Trophoblast cell (in vitro differentiated cells and primary cell): ENCODE results near the gene EMID1.

ENCODE experiments used
- DNase-seq, 2 donors: peaks; one replicate each; pipeline ENCODE4 v3.0.0-alpha.2; 2016
- H2AFZ ChIP-seq: 2 replicates; pipeline ENCODE4 v1.6.1; 2013; ENCODE audit warnings: low read length, moderate library complexity, mild to moderate bottlenecking; ENCODE audit not compliant: insufficient read depth, poor library complexity
- H2AK5ac ChIP-seq: 2 replicates; pipeline ENCODE4 v1.6.1; 2013; ENCODE audit warnings: mild to moderate bottlenecking, low read length
- H2BK120ac ChIP-seq: 2 replicates; pipeline ENCODE4 v1.6.1; 2013; ENCODE audit warnings: low read length, mild to moderate bottlenecking, moderate library complexity; ENCODE audit not compliant: insufficient read depth, poor library complexity
- H2BK12ac ChIP-seq: 2 replicates; pipeline ENCODE4 v1.6.1; 2013; ENCODE audit warnings: mild to moderate bottlenecking, low read length, moderate library complexity
- H2BK5ac ChIP-seq: 2 replicates; pipeline ENCODE4 v1.6.1; 2013; ENCODE audit warnings: low read length, low read depth, moderate library complexity, mild to moderate bottlenecking; ENCODE audit not compliant: poor library complexity
- H3K14ac ChIP-seq: 2 replicates; pipeline ENCODE4 v1.6.1; 2013; ENCODE audit warnings: mild to moderate bottlenecking, low read length
- H3K18ac ChIP-seq: 2 replicates; pipeline ENCODE4 v1.6.1; 2013; ENCODE audit warnings: mild to moderate bottlenecking, low read length
- H3K23ac ChIP-seq: 2 replicates; pipeline ENCODE4 v1.6.1; 2013; ENCODE audit warnings: low read length
- H3K27ac ChIP-seq: 2 replicates; pipeline ENCODE4 v1.5.1; 2013; ENCODE audit warnings: low read depth, mild to moderate bottlenecking, inconsistent platforms, low read length, moderate library complexity
- H3K27me3 ChIP-seq: 2 replicates; pipeline ENCODE4 v1.6.1; 2013; ENCODE audit warnings: inconsistent platforms, mild to moderate bottlenecking, low read length, moderate library complexity; ENCODE audit not compliant: insufficient read depth
- H3K36me3 ChIP-seq, 2 experiments: 1 replicate in 1 of 2; 2 replicates in 1 of 2; pipeline ENCODE4 v1.6.1; 2013; ENCODE audit warnings: low read length in 2 of 2, mild to moderate bottlenecking in 2 of 2, moderate library complexity in 1 of 2; ENCODE audit not compliant: insufficient read depth in 2 of 2, control insufficient read depth in 1 of 2
- H3K4ac ChIP-seq: 2 replicates; pipeline ENCODE4 v1.6.1; 2013; ENCODE audit warnings: low read depth, mild to moderate bottlenecking, low read length, moderate library complexity
- H3K4me1 ChIP-seq, 2 experiments: 1 replicate in 1 of 2; 2 replicates in 1 of 2; pipeline ENCODE4 v1.6.1; 2013; ENCODE audit warnings: low read length in 2 of 2, mild to moderate bottlenecking in 2 of 2, moderate library complexity in 1 of 2; ENCODE audit not compliant: insufficient read depth in 2 of 2, control insufficient read depth in 1 of 2
- H3K4me2 ChIP-seq: 2 replicates; pipeline ENCODE4 v1.6.1; 2013; ENCODE audit warnings: inconsistent platforms, mild to moderate bottlenecking, low read length, moderate library complexity
- H3K4me3 ChIP-seq: 2 replicates; pipeline ENCODE4 v1.5.1; 2013; ENCODE audit warnings: mild to moderate bottlenecking, low read depth, low read length, inconsistent platforms
- H3K79me1 ChIP-seq: one replicate; pipeline ENCODE4 v1.6.1; 2013; ENCODE audit warnings: low read length
- H3K79me2 ChIP-seq: 2 replicates; pipeline ENCODE4 v1.6.1; 2013; ENCODE audit warnings: low read length, mild to moderate bottlenecking; ENCODE audit not compliant: control insufficient read depth, insufficient read depth, poor library complexity
- H3K9ac ChIP-seq: 2 replicates; pipeline ENCODE4 v1.6.1; 2013; ENCODE audit warnings: mild to moderate bottlenecking, low read length
- H3K9me3 ChIP-seq: 2 replicates; pipeline ENCODE4 v1.6.1; 2013; ENCODE audit warnings: low read depth, mild to moderate bottlenecking, control low read depth, inconsistent platforms, low read length; ENCODE audit not compliant: insufficient read depth
- H4K12ac ChIP-seq: 2 replicates; pipeline ENCODE4 v1.6.1; 2013; ENCODE audit warnings: low read depth, mild to moderate bottlenecking, low read length, moderate library complexity
- H4K8ac ChIP-seq: 2 replicates; pipeline ENCODE4 v1.6.1; 2013; ENCODE audit warnings: low read depth, mild to moderate bottlenecking, low read length, moderate library complexity
- H4K91ac ChIP-seq: one replicate; pipeline ENCODE4 v1.6.1; 2013; ENCODE audit warnings: low read depth, mild to moderate bottlenecking, low read length, moderate library complexity
- WGBS: extraction: QIAGEN DNeasy Blood & Tissue Kit; methylation state at CpG from one replicate; pipeline ENCODE4 v1.1.7; 2013; ENCODE audit warnings: missing lambda C conversion rate; ENCODE audit not compliant: insufficient read length, insufficient coverage; ENCODE audit errors: extremely low coverage; 5-methylcytosine and 5-hydroxymethylcytosine counted together

The EMID1 gene

DNA sequence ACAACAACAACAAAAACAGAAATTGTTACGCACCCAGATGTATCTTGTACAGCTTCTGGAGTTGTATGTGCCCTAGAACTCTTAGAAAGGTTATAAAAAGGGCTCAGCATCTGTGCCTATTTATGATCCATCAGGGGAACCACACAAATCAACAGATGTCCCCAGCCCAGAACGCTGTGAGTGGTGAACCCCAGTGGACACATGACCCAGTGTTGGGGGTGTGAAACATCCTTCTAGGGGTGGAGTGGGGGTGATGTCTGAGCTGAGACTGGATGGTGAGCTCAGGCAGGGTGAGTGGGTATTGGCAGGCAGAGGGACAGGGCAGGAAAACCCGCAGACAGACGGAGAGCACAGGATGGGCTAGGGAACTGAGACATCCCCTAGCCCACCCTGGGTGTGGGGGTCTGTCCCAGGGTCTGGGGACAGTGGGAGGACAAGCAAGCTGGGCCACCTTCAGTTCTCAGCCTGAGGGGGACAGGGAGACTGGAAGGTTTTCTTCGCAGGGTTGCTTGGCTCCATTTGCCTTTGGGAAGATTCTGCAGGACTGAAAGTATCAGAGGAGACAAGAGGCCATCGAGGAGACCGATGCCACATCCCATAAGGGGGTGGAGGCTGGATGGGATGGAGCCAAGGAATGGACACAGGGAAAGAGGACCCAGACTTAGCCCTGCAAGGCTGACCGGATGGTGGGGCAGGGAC lies 5.8 kb upstream of the EMID1 start:
- H4K12ac ChIP-seq = no peak overlapping the region
- no peak overlapping the region for H3K4ac ChIP-seq
- H3K9me3 ChIP-seq = no peaks in the 10 kb centered on the region
- no peak overlapping the region for H4K91ac ChIP-seq
- WGBS = no CpG with 5 or more reads among the region's 8 CpGs
- no peak overlapping the region for H3K9ac ChIP-seq
- H3K4me2 ChIP-seq = no peak overlapping the region
- H3K79me1 ChIP-seq = no peaks in the 10 kb centered on the region
- H3K4me1 ChIP-seq = peaks cover 0 to 2% of the 10 kb centered on the region in 2 experiments
- no peak overlapping the region for H2BK5ac ChIP-seq
- no peak overlapping the region for H3K23ac ChIP-seq
- H4K8ac ChIP-seq = no peak overlapping the region
- H2AK5ac ChIP-seq = no peak overlapping the region
- H3K4me3 ChIP-seq = no peak overlapping the region
- no peak overlapping the region for H2BK12ac ChIP-seq
- no peak overlapping the region for H3K18ac ChIP-seq
- H3K27me3 ChIP-seq = no peaks in the 10 kb centered on the region
- H2BK120ac ChIP-seq = no peak overlapping the region
- no peak overlapping the region for H3K14ac ChIP-seq
- H3K36me3 ChIP-seq = no peaks in the 10 kb centered on the region
- DNase-seq = no peak
- H2AFZ ChIP-seq = no peak overlapping the region
- no peak overlapping the region for H3K27ac ChIP-seq
- H3K79me2 ChIP-seq = no peaks in the 10 kb centered on the region

DNA sequence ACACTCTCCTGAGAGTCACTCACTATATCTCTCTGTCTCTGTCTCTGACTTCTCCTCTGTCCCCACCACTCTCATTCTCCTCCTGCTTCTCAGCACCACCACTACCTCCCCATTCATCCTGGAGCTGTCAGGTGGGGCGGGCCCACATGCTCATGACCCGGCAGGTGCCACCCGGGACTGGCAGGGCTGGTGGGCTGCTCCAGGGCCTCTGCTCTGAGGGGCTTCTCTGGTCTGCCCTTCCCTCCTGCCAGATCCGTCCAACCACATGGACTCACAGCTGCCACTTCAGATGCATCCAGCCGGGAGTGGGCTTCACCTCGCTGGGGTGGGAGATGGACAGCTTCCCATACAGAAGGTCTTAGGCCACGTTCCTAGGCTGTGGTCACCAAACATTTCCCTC lies 4.8 kb upstream of the EMID1 start:
- Histone ChIP-seq H3K4ac (no peak overlapping the region), H3K4me1 (peaks cover 0 to 2% of the 10 kb centered on the region in 2 experiments), H3K23ac (no peak overlapping the region), H3K4me3 (no peak overlapping the region), H4K8ac (no peak overlapping the region), H2BK5ac (no peak overlapping the region), H2AFZ (no peak overlapping the region), H3K9ac (no peak overlapping the region), H2AK5ac (no peak overlapping the region), H3K27ac (no peak overlapping the region), H3K36me3 (no peaks in the 10 kb centered on the region), H2BK12ac (no peak overlapping the region), H3K4me2 (no peak overlapping the region), H3K79me2 (peaks cover under 1% of the 10 kb centered on the region), H3K14ac (no peak overlapping the region), H3K9me3 (no peaks in the 10 kb centered on the region), H3K79me1 (peaks cover under 1% of the 10 kb centered on the region), H3K27me3 (no peaks in the 10 kb centered on the region), H3K18ac (no peak overlapping the region), H4K12ac (no peak overlapping the region), H2BK120ac (no peak overlapping the region), H4K91ac (no peak overlapping the region)
- DNase-seq = no peak
- no CpG with 5 or more reads among the region's 7 CpGs for WGBS

DNA sequence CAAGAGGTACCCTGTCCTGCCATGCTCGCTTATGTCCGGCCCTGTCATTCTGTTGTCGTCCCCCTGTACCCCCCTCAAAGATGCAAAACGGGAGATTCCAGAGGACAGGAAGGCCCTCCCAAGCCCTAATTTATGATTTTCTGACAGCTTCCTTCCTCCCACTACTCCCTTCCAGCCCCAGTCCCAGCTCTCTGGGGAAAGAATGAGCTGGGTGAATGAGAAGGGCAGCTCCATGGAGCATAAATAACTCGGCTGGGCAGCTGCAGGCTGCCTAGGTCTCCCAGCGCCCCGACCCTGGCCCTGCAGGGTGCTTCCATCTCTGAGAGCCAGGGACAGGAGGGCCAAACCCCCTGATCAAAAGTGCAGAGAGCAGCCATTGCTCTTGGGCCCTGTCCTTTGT lies 3.9 kb upstream of the EMID1 start:
- no peak overlapping the region for H2AFZ ChIP-seq
- H3K27ac ChIP-seq = no peak overlapping the region
- no peak overlapping the region for H2BK120ac ChIP-seq
- H3K18ac ChIP-seq = no peak overlapping the region
- H3K4me2 ChIP-seq = no peak overlapping the region
- no peak overlapping the region for H2AK5ac ChIP-seq
- H3K23ac ChIP-seq = no peak overlapping the region
- H4K91ac ChIP-seq = no peak overlapping the region
- peaks cover 4% of the 10 kb centered on the region for H3K27me3 ChIP-seq
- no peak overlapping the region for H2BK12ac ChIP-seq
- H4K8ac ChIP-seq = no peak overlapping the region
- H3K4me3 ChIP-seq = no peak overlapping the region
- peaks cover 0 to 5% of the 10 kb centered on the region in 2 experiments for H3K4me1 ChIP-seq
- no peaks in the 10 kb centered on the region for H3K9me3 ChIP-seq
- H2BK5ac ChIP-seq = no peak overlapping the region
- no peak overlapping the region for H4K12ac ChIP-seq
- no peaks in the 10 kb centered on the region for H3K36me3 ChIP-seq
- H3K14ac ChIP-seq = no peak overlapping the region
- H3K9ac ChIP-seq = no peak overlapping the region
- no peak overlapping the region for H3K4ac ChIP-seq
- peaks cover 2% of the 10 kb centered on the region for H3K79me2 ChIP-seq
- H3K79me1 ChIP-seq = peaks cover 4% of the 10 kb centered on the region
- no peak for DNase-seq
- WGBS = no CpG with 5 or more reads among the region's 7 CpGs

DNA sequence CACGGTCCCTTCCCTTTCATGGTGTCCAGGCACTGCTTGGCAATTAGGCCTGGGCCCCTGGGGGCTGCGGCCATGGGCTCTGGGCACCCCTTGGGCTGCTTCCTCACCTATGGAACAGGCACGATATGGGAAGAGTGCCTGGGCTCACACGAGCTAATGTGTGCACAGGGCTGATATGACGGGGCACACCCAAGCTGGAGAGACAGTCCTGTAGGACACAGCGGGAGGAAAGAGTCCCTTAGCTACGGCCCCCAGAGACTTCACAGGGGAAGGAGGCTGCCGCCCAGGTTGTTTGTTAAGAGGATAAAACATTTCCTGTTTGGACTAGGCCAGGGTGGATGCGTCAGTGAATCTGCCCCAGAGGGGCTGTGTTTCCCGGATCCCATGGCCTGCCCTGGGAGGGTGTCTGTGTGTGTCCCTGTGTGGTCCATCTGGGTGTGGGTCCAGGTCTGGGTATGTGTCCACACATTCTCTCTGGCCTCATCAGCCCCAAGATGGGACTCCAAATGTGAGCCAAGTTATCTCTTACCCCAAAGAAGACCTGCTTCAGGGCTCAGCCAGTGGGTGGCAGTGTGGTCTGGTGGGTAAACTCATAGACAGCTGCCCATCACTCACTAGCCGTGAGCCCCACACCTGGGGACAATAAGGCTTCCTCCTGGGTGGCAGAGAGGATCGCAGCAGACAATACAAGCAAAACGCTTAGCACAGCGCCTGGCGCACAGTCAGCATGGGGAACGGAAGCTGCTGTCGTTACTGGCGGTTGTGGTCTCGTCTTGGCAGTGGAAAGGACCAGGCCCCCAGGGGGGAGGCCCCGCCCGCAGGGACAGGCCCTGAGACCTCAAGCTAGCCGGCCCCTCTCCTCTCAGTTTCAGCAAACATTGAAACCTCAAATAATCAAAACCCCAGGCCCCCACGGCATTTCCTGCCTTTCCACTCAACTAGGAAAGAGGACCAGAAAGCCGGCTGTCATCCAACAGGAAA lies 3.2 kb upstream of the EMID1 start:
- H3K9ac ChIP-seq = no peak overlapping the region
- H2AK5ac ChIP-seq = no peak overlapping the region
- H2BK120ac ChIP-seq = no peak overlapping the region

More for the DNA sequence above, 3.2 kb upstream of the EMID1 start:
- Histone ChIP-seq H3K27ac (no peak overlapping the region), H3K18ac (no peak overlapping the region), H2AFZ (no peak overlapping the region), H4K8ac (no peak overlapping the region), H3K27me3 (peaks cover 4% of the 10 kb centered on the region), H3K9me3 (no peaks in the 10 kb centered on the region), H3K4me1 (peaks cover 0 to 5% of the 10 kb centered on the region in 2 experiments), H3K36me3 (no peaks in the 10 kb centered on the region), H4K12ac (no peak overlapping the region), H3K23ac (no peak overlapping the region), H2BK5ac (no peak overlapping the region), H3K4me3 (no peak overlapping the region), H2BK12ac (no peak overlapping the region), H3K4me2 (no peak overlapping the region), H4K91ac (no peak overlapping the region), H3K79me1 (peaks cover 4% of the 10 kb centered on the region), H3K14ac (no peak overlapping the region), H3K79me2 (peaks cover 2% of the 10 kb centered on the region), H3K4ac (no peak overlapping the region)
- no peak for DNase-seq
- no CpG with 5 or more reads among the region's 24 CpGs for WGBS
